GM18508 (cell line): ENCODE measurements around the gene GRID2IP.

Experiments used
- ATAC-seq: cut with Tn5 transposase; IDR thresholded peaks from one replicate; pipeline ENCODE4 v1.9.1; 2021; ENCODE audit warnings: moderate number of reproducible peaks; ENCODE audit not compliant: insufficient read depth, unreplicated experiment

GRID2IP gene

DNA sequence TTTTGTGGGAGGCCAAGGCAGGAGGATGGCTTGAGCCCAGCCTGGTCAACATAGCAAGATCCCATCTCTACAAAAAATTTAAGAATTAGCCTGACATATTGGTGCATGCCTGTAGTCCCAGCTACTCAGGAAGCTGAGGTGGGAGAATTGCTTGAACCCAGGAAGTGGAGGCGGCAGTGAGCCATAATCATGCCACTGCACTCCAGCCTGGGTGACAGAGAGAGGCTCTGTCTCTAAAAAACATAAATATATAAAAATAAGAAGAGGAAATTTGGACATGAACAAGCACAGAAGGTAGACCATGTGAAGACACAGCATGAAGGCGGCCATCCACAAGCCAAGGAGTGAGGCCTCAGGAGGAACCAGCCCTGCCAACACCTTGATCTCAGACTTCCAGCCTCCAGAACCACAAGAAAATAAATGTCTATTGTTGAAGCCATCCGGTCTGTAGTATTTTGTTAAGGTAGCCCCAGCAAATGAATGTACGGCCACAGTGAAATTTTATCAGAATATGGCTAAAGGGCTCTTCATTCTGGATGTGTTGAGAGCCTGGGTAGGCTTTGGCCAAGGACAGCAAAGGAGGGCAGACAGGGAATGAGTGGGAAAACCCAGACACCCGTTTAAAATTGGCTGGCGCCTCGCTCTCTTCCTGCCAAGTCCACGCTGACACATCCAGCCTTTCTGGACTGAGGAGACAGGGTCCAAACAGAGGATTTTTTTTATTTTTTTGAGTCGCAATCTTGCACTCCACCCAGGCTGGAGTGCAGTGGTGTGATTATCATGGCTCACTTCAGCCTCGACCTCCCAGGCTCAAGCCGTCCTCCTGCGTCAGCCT, 12.9 kb upstream of the GRID2IP start:
- ATAC-seq, result no peak

DNA sequence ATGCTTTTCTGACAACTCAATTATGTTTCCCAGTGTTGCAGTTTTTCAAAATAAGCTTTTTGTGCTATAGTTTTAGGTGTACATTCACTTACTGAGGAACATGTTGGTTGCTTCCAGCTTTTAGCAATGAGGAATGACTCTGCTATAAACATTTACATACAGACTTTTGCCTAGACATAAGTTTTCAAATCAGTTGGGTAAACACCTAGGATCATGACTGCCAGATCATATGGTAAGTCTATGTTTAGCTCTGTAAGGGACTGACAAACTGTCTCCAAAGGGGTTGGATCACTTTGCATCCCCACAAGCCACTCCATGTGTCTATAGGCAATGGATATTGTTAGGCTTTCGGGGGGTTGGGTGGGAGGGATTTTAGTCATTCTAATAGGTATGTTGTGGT, 10.8 kb upstream of the GRID2IP start:
- no peak for ATAC-seq

DNA sequence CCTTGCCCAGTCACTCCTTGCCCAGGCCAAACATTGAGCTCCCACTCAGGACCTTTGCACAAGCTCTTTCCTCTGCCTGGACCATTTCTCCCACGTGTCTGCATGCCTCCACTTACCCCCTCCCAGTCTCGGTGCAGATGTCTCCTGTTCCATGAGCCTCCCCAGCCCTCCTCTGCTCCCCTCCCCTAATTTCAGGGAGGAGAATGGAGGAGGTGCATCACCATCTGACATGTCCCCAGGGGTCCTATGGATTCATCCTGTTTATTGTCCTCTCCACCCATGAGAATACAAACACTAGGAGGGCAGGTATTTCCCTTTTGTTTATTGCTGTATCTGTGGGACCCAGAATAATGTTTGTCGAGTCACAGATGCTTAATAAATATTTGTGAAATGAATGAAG, 8.6 kb upstream of the GRID2IP start:
- no peak for ATAC-seq

DNA sequence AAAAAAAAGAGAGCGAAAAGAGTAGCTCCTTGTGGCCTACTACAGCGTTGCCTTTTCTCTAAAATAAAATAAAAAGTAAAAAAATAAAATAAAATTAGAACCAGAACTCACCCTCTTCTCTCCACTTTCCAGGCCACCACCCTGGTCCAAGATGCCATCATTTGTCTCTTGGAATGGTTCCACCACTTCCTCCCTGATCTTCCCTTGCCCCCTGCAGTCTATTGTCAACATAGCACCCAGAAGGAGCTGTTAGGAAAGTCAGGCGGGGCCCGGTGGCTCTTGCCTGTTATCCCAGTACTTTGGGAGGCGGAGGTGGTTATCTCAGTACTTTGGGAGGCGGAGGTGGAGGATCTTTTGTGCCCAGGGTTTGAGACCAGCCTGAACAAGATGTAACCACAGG, 7.6 kb upstream of the GRID2IP start:
- ATAC-seq, result no peak

- ATAC-seq, result no peak
Observed at GRCh38 chr7:6556196-6556595, 4.9 kb upstream of the GRID2IP start.

GRCh38 chr7:6554848-6555247, 3.6 kb upstream of the GRID2IP start:
- no peak for ATAC-seq

DNA sequence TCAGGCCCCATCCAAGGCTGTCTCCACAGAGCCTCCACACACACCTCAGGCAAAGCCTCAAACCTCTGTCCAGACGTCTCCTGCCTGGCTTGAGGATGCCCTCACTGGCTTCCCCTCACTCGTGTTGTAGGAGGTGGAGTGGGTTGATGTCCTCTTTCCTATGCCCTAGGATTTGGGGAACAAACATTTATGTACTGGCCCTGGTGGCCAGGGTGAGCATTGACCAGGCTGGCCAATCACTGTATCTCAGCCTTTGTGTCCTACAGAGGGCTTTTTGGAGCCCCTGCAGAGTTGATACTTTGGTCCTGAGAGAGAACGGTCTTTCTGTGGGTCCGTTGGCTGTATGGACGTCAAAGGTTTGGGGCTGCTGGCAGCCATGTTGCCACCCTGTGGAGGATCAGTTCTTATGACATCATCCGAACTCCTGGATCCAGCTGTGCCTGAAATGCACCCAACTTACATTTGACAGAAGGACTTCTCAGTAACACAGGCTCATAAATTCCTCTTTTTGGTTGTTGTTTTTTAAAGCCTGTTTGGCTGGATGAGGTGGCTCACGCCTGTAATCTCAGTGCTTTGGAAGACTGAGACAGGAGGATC, 2.3 kb upstream of the GRID2IP start:
- ATAC-seq, result no peak

DNA sequence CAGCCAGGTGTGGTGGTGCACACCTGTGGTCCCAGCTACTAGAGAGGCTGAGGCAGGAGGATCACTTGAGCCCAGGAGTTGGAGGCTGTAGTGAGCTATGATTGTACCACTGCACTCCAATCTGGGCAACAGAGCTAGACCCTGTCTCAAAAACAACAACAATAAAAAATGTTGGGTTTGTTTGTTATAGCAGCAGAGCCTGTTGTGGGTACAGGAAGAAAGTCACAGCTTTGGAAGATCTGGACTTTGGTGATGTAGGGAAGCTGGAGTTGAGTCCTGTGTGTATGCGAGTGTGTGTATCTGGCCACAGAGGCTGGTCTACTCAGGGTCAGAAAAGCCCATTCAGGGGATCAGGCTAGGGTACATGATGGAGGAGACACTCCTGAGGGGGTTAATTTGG, 3.9 kb downstream of the GRID2IP start:
- no peak for ATAC-seq

DNA sequence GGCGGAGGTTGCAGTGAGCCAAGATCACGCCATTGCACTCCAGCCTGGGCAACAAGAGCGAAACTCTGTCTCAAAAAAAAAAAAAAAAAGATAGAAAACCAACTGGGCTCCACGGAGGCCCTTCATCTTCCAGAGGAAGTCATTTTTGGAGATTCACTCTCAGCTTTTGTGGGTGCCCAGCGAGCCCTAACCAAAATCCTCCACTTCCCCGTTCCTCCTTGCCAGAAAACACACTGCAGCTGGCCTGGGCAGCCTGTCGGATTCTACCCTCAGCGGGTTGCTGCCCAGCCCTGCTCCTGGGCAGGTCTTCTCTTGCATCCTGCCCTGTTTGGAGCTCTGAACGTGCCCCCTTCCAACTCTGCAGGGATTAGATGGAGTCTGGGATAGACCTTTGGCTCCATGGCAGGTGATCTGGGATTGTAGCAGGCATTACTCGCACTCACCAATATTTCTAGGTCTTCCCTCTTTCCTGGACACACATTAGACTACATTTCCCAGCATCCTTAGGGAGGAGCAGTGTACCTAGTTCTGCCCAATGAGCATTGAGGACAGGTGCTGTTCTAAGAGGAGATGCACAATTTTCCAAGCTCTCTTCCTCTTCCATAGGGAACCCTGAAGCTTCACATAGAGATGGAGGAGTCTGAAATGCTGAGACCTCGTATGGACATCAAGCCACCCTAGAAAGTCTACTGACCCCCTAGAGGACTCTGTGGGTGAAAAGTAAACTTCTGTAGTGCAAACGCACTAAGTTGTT, 4.6 kb downstream of the GRID2IP start:
- no peak for ATAC-seq

- no peak for ATAC-seq
Observed at GRCh38 chr7:6545398-6546126, 5.7 kb downstream of the GRID2IP start.

DNA sequence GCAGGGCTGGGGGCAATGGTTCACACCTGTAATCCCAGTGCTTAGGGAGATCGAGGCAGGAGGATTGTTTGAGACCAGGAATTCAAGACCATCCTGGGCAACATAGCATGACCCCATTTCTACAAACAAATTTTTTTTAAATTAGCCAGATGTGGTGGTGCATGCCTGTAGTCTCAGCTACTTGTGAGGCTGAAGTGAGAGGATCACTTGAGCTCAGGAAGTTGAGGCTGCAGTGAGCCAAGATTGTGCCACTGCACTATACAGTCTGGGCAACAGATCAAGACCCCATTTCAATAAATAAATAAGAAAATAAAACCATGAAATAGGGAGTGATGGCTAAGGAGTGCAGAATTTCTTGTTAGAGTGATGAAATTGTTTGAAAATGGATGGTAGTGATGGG, 8.9 kb downstream of the GRID2IP start:
- no peak for ATAC-seq

DNA sequence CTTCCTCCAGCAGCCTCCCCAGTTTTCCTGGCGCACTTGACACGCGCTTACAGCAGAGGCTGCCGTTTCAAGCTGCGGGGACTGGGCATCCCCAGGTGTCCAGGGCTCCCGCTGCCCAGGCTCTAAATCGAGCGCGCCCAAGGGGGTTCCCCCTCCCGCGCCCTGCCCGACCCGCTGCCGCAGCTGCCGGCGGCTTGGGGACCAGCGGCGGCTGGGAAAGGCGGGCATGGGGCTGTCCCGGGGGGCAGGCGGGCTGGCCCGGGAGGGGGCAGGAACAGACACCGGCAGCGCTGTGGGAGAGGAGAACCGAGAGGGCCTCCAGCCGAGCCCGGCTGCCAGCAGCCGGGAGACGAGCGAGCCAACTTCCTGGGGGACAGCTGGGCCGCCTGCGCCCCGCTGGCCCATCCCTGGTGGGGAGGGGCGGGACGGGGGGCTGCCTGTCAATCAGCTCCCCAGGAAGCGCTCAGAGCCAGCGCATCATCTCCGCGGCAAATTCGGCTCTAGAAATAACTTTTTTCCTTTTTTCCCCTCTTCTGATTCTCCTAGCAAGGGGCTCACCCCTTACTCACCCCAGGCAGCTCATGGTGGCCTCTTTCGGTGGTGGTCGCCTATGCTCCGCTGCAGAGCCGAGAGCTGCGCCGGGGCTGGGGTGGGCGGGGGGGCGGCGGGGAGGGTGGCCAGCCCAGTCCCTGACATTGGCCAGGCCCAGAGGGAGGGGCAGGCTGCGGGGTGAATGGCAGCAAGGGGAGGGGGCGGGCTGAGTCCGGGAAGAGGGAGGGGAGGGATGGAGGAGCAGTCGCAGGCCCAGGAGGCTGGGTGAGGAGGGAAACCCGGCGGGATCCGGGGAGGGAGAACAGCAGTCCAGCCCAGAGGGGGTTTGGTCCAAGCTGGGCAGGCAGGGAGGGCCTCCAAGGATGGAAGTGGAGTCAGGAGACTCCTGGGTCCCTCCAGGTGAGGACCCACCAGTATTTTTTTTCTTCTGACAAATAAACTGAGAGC, 14.7 kb downstream of the GRID2IP start:
- ATAC-seq, result no peak

DNA sequence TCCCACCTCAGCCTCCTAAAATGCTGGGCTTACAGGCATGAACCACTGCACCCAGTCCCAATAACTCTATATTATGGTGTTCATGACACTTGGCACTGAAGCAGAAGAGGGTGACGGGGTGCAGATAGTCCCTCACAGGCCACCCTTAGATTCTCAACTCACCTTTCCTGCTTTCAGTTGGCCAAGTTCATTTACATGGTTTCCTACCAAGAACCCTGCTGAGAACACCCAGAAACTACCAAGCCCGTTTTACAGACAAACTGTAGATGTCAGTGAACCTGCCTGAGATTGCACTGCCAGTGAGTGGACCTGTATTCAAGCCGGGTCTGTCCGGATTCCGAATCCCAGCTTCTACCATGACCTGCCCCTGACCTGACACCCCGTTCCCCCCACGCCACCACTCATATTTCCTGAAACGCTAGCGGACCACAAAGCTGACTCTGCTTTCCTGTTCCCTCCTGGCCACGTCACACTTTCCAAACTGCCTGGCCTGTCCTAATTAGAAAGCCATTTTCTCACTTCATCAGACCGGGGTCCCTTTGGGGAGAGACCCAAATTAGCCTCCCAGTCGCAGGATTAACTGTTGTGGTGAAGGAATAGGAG, 17.3 kb downstream of the GRID2IP start:
- ATAC-seq, result no peak

- ATAC-seq, result no peak
Observed at GRCh38 chr7:6532516-6532915, 18.7 kb downstream of the GRID2IP start.

GRCh38 chr7:6531492-6532279, 19.6 kb downstream of the GRID2IP start:
- no peak for ATAC-seq

GRCh38 chr7:6530626-6531491, 20.4 kb downstream of the GRID2IP start:
- no peak for ATAC-seq

DNA sequence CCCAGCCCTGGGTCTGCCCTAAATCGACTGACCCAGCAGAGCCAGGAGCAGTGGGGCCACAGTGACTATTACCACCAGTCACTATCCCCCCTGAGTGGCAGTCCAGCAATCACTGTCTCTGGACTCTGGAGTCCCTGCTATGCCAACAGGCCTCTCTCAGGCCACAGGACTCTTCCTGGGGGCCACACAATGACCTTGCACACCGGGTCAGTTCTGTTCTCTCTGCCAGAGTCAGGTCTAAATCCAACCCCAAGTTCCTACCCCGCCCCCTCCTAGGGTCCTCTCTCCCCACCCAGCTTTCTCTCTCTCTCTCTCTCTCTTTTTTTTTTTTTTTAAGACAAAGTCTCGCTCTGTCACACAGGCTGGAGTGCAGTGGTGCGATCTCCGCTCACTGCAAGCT, 21.6 kb downstream of the GRID2IP start:
- no peak for ATAC-seq
